Ovary (tissue), 9 donors: ENCODE measurements around the gene FAM177A1. TPM values are rescaled to one million over a fixed set of nuclear protein-coding genes. Genes with fewer than 3 reads are reported as not detected.
"Not testable (repeated sequence)": the region's sequence is repeated elsewhere in the genome, so short reads cannot be mapped to it uniquely, and the experiment has no call there.

Experiments used
- DNase-seq, 5 donors: peaks; one replicate each; pipeline ENCODE4 v3.0.0-alpha.2; 2019 to 2020
- H3K27ac ChIP-seq, 2 donors: fragments of 200-600 bp; one replicate each; pipeline versions ENCODE4 v1.5.1 to v1.8.0; 2019 to 2022
- H3K27me3 ChIP-seq: fragments of 200-600 bp; one replicate; pipeline ENCODE4 v1.8.0; 2022
- H3K36me3 ChIP-seq: fragments of 200-600 bp; sonication (generic); one replicate; pipeline ENCODE4 v1.5.1; 2019
- H3K4me1 ChIP-seq: one replicate; pipeline ENCODE4 v1.8.1; 2013; ENCODE audit warnings: mild to moderate bottlenecking, moderate library complexity; ENCODE audit not compliant: insufficient read depth
- H3K4me3 ChIP-seq: fragments of 200-600 bp; sonication (generic); one replicate; pipeline ENCODE4 v1.5.1; 2017
- H3K9me3 ChIP-seq, 2 donors: fragments of 200-600 bp in 1 of 2; sonication (generic) in 1 of 2; one replicate each; pipeline versions ENCODE4 v1.5.1 to v1.8.1; 2013 to 2019; ENCODE audit warnings: mild to moderate bottlenecking in 1 of 2, moderate library complexity in 1 of 2
- EP300 ChIP-seq: sonication (generic); formaldehyde crosslinking; IDR thresholded peaks from one replicate; pipeline ENCODE4 v1.6.1; 2017; ENCODE audit warnings: antibody characterized with exemption
- POLR2A ChIP-seq: fragments of 450-650 bp; IDR thresholded peaks from one replicate; pipeline ENCODE4 v1.6.1; 2017; ENCODE audit warnings: antibody characterized with exemption, mild to moderate bottlenecking, moderate library complexity
- WGBS, 3 donors: extraction: QIAGEN DNeasy Blood & Tissue Kit in 1 of 3; methylation state at CpG; one replicate each; pipeline versions ENCODE4 v1.1.5 to v1.1.7; 2013 to 2017; 5-methylcytosine and 5-hydroxymethylcytosine counted together
- intact Hi-C, 4 donors: fragments of 100-400 bp; cut with DNase I; formaldehyde crosslinking; loops; one replicate each; pipeline versions ENCODE4 v1.11.0 to v1.15.1; 2022 to 2023
- polyA plus RNA-seq, 2 donors: library from polyadenylated mRNA; stranded (reverse); fragments of 200-250 nt in 1 of 2; fragments of 350-450 nt in 1 of 2; fragmentation: Illumina TruSeq in 1 of 2; extraction: RNeasy Lipid Tissue Mini Kit (QIAGEN cat#74804) in 1 of 2; gene quantifications; one replicate each; pipeline ENCODE4 v1.2.3, GENCODE V29; 2013 to 2014
- total RNA-seq, 7 donors: library from RNA; depleted of rRNA in 2 of 7; stranded (reverse); fragments of >200 nt in 2 of 7; fragmentation: NEBNext Ultra II Directional in 3 of 7; extraction: Animal tissue kit (Norgen Biotek cat#: 25700) in 3 of 7; gene quantifications; one replicate each; pipeline versions ENCODE4 v1.1.0 to v1.2.4, GENCODE V29; 2016 to 2023
- TF ChIP-seq, protein P1 (sequence below), 3 donors: fragments of 450-650 bp in 2 of 3; fragments of 200-600 bp in 1 of 3; IDR thresholded peaks; one replicate each; pipeline versions ENCODE4 v1.5.1 to v1.8.0; 2016 to 2022; ENCODE audit warnings: antibody characterized with exemption in 3 of 3, mild to moderate bottlenecking in 1 of 3
- donor health status: DM: no; HTN: no; CAD: no; lungs with moderate emphysema.
- donor health status: DM: no; HTN: no; CAD: no.
- donor health status: Bipolar disorder and iron deficiency.
- donor health status: DM: yes; HTN: yes; CAD: no.
- donor health status: DM: no; HTN: no; CAD: no.
- donor health status: DM: yes; HTN: yes; CAD: no.

FAM177A1 gene
- total and polyA plus RNA-seq, 9 donors = 15.7 to 46.8 (median 35.5) TPM

DNA sequence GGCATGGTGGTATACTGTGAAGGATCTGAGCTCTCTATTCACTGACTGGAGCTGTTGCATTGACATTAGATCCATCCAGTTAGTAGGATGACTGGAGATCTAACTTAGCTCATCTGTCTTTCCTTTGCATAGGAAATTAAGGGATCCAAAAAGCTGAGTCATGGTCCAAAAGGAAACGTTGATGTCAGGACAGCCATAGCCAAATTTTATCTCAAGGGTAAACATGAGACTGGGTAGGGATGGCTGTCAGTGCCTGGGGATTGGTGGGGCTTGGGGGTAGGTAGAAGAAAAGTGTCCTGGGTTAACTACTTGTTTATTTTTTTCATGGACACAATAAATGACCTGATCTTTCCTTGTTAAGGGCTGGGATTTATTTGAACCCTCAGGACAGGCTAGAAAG, 4.6 kb downstream of the FAM177A1 start:
- intact Hi-C loops = no loop called here
- Histone ChIP-seq H3K36me3 (no peaks in the 10 kb centered on the region), H3K4me1 (no peaks in the 10 kb centered on the region), H3K4me3 (no peak overlapping the region), H3K27ac (no peak overlapping the region), H3K9me3 (no peaks in the 10 kb centered on the region), H3K27me3 (no peaks in the 10 kb centered on the region)
- TF ChIP-seq EP300 (no peak), POLR2A (no peak)
- TF ChIP-seq, protein P1, sequence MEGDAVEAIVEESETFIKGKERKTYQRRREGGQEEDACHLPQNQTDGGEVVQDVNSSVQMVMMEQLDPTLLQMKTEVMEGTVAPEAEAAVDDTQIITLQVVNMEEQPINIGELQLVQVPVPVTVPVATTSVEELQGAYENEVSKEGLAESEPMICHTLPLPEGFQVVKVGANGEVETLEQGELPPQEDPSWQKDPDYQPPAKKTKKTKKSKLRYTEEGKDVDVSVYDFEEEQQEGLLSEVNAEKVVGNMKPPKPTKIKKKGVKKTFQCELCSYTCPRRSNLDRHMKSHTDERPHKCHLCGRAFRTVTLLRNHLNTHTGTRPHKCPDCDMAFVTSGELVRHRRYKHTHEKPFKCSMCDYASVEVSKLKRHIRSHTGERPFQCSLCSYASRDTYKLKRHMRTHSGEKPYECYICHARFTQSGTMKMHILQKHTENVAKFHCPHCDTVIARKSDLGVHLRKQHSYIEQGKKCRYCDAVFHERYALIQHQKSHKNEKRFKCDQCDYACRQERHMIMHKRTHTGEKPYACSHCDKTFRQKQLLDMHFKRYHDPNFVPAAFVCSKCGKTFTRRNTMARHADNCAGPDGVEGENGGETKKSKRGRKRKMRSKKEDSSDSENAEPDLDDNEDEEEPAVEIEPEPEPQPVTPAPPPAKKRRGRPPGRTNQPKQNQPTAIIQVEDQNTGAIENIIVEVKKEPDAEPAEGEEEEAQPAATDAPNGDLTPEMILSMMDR (IDR thresholded peaks at IDR 0.05) = no peak
- no peak for DNase-seq
- 2 to 9% (median 3%) methylated on average over 1 of the region's 1 CpG for WGBS, 3 donors

DNA sequence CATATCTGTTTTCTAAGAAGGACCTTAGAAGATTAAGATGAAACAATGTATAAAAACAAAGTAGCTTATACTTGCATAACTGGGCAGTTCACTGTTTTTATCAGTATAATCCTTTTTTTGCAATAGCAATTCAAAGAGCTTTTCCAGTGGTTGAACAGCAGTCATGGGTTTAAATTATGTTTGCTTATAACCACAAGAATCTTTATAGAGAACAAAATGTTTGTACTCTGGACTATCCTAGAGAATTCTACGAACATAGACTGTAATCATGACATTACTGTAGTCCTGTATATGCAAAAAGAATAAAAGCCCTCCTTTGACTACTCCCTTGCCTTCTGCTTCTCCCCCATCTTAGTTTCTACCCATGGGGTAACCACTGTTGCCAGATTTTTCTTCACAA, 5.7 kb downstream of the FAM177A1 start:
- no peak overlapping the region for H3K27ac ChIP-seq

DNA sequence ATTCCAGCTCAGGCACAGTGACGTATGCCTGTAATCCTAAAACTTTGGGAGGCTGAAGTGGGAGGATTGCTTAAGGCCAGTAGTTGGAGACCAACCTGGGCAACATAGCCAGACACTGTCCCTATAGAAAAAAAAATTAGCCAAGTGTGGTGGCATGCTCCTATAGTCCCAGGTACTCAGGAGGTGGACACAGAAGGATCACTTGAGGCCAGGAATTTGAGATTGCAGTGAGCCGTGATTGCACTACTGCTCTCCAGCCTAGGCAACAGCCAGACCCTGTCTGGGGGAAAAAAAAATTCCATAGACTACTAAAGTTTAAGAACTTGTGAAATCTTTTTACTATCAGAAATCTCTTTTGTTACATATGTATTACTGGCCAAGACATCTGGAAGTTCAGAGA, 6.6 kb downstream of the FAM177A1 start:
- Histone ChIP-seq H3K4me3 (no peak overlapping the region), H3K4me1 (no peaks in the 10 kb centered on the region), H3K27ac (no peak overlapping the region), H3K9me3 (no peaks in the 10 kb centered on the region), H3K27me3 (no peaks in the 10 kb centered on the region), H3K36me3 (no peaks in the 10 kb centered on the region)
- TF ChIP-seq EP300 (no peak), POLR2A (no peak)
- TF ChIP-seq, protein P1 (IDR thresholded peaks at IDR 0.05) = no peak
- intact Hi-C loops = no loop called here
- WGBS, 3 donors = 93 to 95% (median 93%) methylated on average over 2 of the region's 2 CpGs
- DNase-seq = no peak

More for the DNA sequence above, 5.7 kb downstream of the FAM177A1 start:
- no peak for TF ChIP-seq POLR2A
- TF ChIP-seq, protein P1 (IDR thresholded peaks at IDR 0.05) = no peak
- TF ChIP-seq EP300 = no peak
- intact Hi-C loops = no loop called here
- WGBS, 3 donors = 56 to 81% (median 80%) methylated on average over 1 of the region's 1 CpG
- Histone ChIP-seq H3K4me3 (no peak overlapping the region), H3K9me3 (no peaks in the 10 kb centered on the region), H3K4me1 (no peaks in the 10 kb centered on the region), H3K27me3 (no peaks in the 10 kb centered on the region), H3K36me3 (no peaks in the 10 kb centered on the region)
- DNase-seq = no peak

DNA sequence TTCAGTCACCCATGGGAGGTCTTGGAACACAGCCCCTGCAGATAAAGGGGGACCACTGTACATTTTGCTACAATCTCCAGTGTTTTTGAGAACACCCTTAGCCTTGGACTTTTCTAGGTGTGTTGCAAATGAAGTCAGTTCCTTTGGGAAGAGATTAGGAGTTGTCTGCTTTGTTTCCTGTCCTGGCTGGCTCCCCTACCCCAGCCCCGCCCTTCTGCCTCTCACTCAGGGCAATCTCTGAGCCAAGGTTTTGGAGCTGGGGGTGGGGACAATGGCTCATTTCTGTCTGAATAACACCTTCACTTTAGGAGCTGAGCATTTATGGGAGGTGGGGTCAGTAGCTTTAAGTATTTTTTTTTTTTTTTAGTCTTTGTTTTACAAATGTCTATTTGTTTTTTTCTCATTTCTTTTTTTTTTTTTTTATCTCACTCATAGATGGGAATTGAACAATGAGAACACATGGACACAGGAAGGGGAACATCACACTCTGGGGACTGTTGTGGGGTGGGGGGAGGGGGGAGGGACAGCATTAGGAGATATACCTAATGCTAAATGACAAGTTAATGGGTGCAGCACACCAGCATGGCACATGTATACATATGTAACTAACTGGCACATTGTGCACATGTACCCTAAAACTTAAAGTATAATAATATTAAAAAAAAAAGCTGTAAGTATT, 15.2 kb downstream of the FAM177A1 start:
- H3K4me3 ChIP-seq, intact Hi-C loops, DNase-seq, H3K4me1 ChIP-seq, H3K9me3 ChIP-seq, H3K27me3 ChIP-seq, H3K36me3 ChIP-seq, H3K27ac ChIP-seq: not testable (repeated sequence)
- WGBS, 3 donors = 88 to 100% (median 89%) methylated on average over 1 of the region's 1 CpG

GRCh38 chr14:35065731-35066130, 19.7 kb downstream of the FAM177A1 start:
- H3K4me3 ChIP-seq, H3K36me3 ChIP-seq, H3K4me1 ChIP-seq, H3K27me3 ChIP-seq, H3K9me3 ChIP-seq, H3K27ac ChIP-seq, intact Hi-C loops, DNase-seq: not testable (repeated sequence)
- 92 to 94% (median 93%) methylated on average over 5 of the region's 5 CpGs for WGBS, 3 donors
